ENCODE data around the gene TRAPPC3. TPM values are rescaled to one million over a fixed set of nuclear protein-coding genes. Genes with fewer than 3 reads are reported as not detected.

Gene TRAPPC3
- total RNA-seq, 1 donor from 2014 or later, result 50.7 TPM

DNA sequence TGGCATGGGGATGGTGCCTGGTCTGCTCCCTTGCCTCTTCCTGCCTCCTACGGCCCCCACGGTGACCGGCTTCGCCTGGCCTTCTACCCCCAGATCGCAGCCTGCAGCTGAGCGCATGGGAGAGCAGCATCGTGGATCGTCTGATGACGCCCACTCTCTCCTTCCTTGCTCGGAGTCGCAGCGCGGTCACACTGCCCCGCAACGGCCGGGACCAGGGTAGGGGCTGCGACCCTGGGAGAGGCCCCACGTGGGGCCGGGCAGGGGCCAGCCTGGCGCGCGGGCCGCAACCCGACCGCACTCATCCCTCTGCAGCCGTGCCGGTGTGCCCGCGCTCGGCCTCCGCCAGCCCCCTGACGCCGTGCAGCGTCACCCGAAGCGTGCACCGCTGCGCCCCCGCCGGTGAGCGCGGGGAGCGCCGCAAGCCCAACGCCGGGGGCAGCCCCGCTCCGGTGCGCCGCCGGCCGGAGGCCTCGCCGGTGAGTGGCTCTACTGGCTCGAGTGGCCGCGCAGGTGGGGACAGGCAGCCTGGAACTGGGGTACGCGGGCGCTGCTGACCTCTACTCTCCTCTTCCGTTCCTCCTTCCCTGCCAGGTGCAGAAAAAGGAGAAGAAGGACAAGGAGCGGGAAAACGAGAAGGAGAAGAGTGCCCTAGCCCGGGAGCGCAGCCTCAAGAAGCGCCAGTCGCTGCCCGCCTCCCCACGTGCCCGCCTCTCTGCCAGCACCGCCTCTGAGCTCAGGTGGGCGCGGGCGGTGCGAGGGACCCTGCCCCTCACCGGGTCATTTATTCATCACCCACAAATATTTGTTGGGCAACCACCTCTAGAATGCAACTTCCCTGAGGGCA lies 27.0 kb upstream of the TRAPPC3 start:
- H3K4me1 Mint-ChIP-seq (ENCODE audit: unreplicated experiment), result peaks cover 28% of the 10 kb centered on the region
- no peak overlapping the region for H3K4me3 Mint-ChIP-seq (ENCODE audit: unreplicated experiment)
- peaks cover 62% of the 10 kb centered on the region for H3K36me3 Mint-ChIP-seq (ENCODE audit: low read depth, unreplicated experiment)
- peaks cover 13% of the 10 kb centered on the region for H3K27me3 Mint-ChIP-seq (ENCODE audit: unreplicated experiment)
- TF ChIP-seq CTCF (IDR thresholded peaks at IDR 0.05; ENCODE audit: unreplicated experiment), result peak; percentile 67
- H3K27ac Mint-ChIP-seq (ENCODE audit: unreplicated experiment), result no peak overlapping the region
- no peaks in the 10 kb centered on the region for H3K9me3 Mint-ChIP-seq (ENCODE audit: unreplicated experiment)
- DNase-seq (ENCODE audit: low spot score), result peak; percentile 65

GRCh38 chr1:36175137-36176095 lies 26.1 kb upstream of the TRAPPC3 start:
- Mint-ChIP-seq H3K4me1 (ENCODE audit: unreplicated experiment) (peaks cover 28% of the 10 kb centered on the region), H3K9me3 (ENCODE audit: unreplicated experiment) (no peaks in the 10 kb centered on the region), H3K36me3 (ENCODE audit: low read depth, unreplicated experiment) (peaks cover 64% of the 10 kb centered on the region), H3K27ac (ENCODE audit: unreplicated experiment) (peak overlapping the region; percentile 57), H3K4me3 (ENCODE audit: unreplicated experiment) (no peak overlapping the region), H3K27me3 (ENCODE audit: unreplicated experiment) (peaks cover 16% of the 10 kb centered on the region)
- DNase-seq (ENCODE audit: low spot score), result no peak
- no peak for TF ChIP-seq CTCF (IDR thresholded peaks at IDR 0.05; ENCODE audit: unreplicated experiment)

- no peak for DNase-seq (ENCODE audit: low spot score)
- TF ChIP-seq CTCF (IDR thresholded peaks at IDR 0.05; ENCODE audit: unreplicated experiment), result no peak
- H3K27me3 Mint-ChIP-seq (ENCODE audit: unreplicated experiment), result peaks cover 10% of the 10 kb centered on the region
- no peaks in the 10 kb centered on the region for H3K9me3 Mint-ChIP-seq (ENCODE audit: unreplicated experiment)
- peak overlapping the region; percentile 57 for H3K27ac Mint-ChIP-seq (ENCODE audit: unreplicated experiment)
- H3K4me1 Mint-ChIP-seq (ENCODE audit: unreplicated experiment), result peaks cover 24% of the 10 kb centered on the region
- peaks cover 63% of the 10 kb centered on the region for H3K36me3 Mint-ChIP-seq (ENCODE audit: low read depth, unreplicated experiment)
- H3K4me3 Mint-ChIP-seq (ENCODE audit: unreplicated experiment), result no peak overlapping the region
These were observed 25.4 kb upstream of the TRAPPC3 start for GRCh38 chr1:36174713-36175112.

DNA sequence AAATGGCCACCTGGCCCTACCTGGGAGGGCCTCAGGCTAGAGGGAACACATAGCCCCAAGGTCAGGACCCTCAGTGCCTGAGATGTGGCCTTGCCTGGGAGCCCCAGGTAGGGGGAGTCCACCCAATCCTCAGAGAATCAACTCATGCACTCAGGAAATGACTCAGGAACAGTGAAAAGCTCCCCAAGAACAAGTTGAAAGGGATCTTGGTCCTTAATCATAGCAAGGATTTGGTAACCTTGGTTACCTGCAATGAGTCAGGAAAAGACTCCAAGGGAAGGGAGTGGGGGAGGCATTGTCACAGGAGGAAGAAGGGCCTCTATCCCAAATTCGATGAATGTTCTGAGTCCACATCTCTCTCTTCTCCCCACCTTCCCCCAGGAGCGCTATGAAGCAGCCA lies 23.7 kb upstream of the TRAPPC3 start:
- Mint-ChIP-seq H3K27me3 (ENCODE audit: unreplicated experiment) (peaks cover 7% of the 10 kb centered on the region), H3K4me3 (ENCODE audit: unreplicated experiment) (peak overlapping the region; percentile 47), H3K4me1 (ENCODE audit: unreplicated experiment) (peaks cover 27% of the 10 kb centered on the region), H3K27ac (ENCODE audit: unreplicated experiment) (no peak overlapping the region), H3K9me3 (ENCODE audit: unreplicated experiment) (no peaks in the 10 kb centered on the region), H3K36me3 (ENCODE audit: low read depth, unreplicated experiment) (peaks cover 57% of the 10 kb centered on the region)
- no peak for DNase-seq (ENCODE audit: low spot score)
- no peak for TF ChIP-seq CTCF (IDR thresholded peaks at IDR 0.05; ENCODE audit: unreplicated experiment)
